SK-N-SH (cell line): ENCODE measurements around the gene ACTN4. TPM values are rescaled to one million over a fixed set of nuclear protein-coding genes. Genes with fewer than 3 reads are reported as not detected.

Experiments
- CTCF ChIA-PET: fragments of 300-600, 350-600 bp; formaldehyde crosslinking; extraction: SDS; loops from one replicate; lab custom pipeline; 2021; lab: Yijun Ruan, JAX
- POLR2A ChIA-PET: fragments of 350-600 bp; sonication (Branson Sonifier 250); formaldehyde crosslinking; extraction: SDS; loops from one replicate; lab custom pipeline; 2020; ENCODE audit warnings: antibody characterized with exemption, inconsistent platforms; lab: Yijun Ruan, JAX
- DNase-seq: peaks from one replicate; pipeline ENCODE4 v3.0.0; 2012
- H2AFZ ChIP-seq: fragments of 200-600 bp; sonication (generic); 2 replicates; pipeline ENCODE4 v1.8.1; 2016; ENCODE audit warnings: antibody characterized with exemption, mild to moderate bottlenecking, low read depth
- H3F3A ChIP-seq: fragments of 200-600 bp; sonication (generic); replicated peaks from 2 replicates; pipeline ENCODE3; 2016; ENCODE audit warnings: antibody characterized with exemption, mild to moderate bottlenecking; ENCODE audit not compliant: insufficient read depth
- H3K27ac ChIP-seq, 2 experiments: fragments of 200-500 bp in 1 of 2; fragments of 200-600 bp in 1 of 2; sonication (Bioruptor generic) in 1 of 2; sonication (generic), shearing (Covaris generic) in 1 of 2; 2 replicates each; pipeline versions ENCODE4 v1.5.1 to v1.6.1; 2014 to 2016; ENCODE audit warnings: low read depth in 2 of 2, inconsistent platforms in 1 of 2, low read length in 1 of 2, mild to moderate bottlenecking in 1 of 2, mixed read lengths in 1 of 2
- H3K27me3 ChIP-seq: fragments of 200-600 bp; sonication (generic), shearing (Covaris generic); 2 replicates; pipeline ENCODE4 v1.6.1; 2016; ENCODE audit warnings: mixed run types; ENCODE audit not compliant: insufficient read depth
- H3K36me3 ChIP-seq, 2 experiments: fragments of 200-500 bp in 1 of 2; fragments of 200-600 bp in 1 of 2; sonication (Bioruptor generic) in 1 of 2; sonication (generic) in 1 of 2; replicated peaks in 1 of 2; 2 replicates each; pipeline versions ENCODE3 to v1.5.1; 2014 to 2016; ENCODE audit warnings: low read length in 1 of 2, mild to moderate bottlenecking in 1 of 2; ENCODE audit not compliant: insufficient read depth in 2 of 2, control insufficient read depth in 1 of 2
- H3K4me1 ChIP-seq, 2 experiments: fragments of 200-500 bp in 1 of 2; fragments of 200-600 bp in 1 of 2; sonication (Bioruptor generic) in 1 of 2; sonication (generic), shearing (Covaris generic) in 1 of 2; 2 replicates each; pipeline versions ENCODE4 v1.5.1 to v1.6.1; 2014 to 2016; ENCODE audit warnings: low read depth in 1 of 2, low read length in 1 of 2, mixed run types in 1 of 2; ENCODE audit not compliant: insufficient read depth in 2 of 2, control insufficient read depth in 1 of 2
- H3K4me2 ChIP-seq: fragments of 200-600 bp; sonication (generic), shearing (Covaris generic); 2 replicates; pipeline ENCODE4 v1.6.1; 2017; ENCODE audit warnings: mixed run types
- H3K4me3 ChIP-seq, 2 experiments: fragments of 200-500 bp in 1 of 2; fragments of 200-600 bp in 1 of 2; sonication (Bioruptor generic) in 1 of 2; sonication (generic), shearing (Covaris generic) in 1 of 2; 2 replicates each; pipeline versions ENCODE4 v1.5.1 to v1.8.1; 2014 to 2016; ENCODE audit warnings: low read depth in 2 of 2, inconsistent platforms in 1 of 2, low read length in 1 of 2, mild to moderate bottlenecking in 1 of 2, mixed read lengths in 1 of 2, moderate library complexity in 1 of 2
- H3K79me2 ChIP-seq: fragments of 200-600 bp; sonication (generic); 2 replicates; pipeline ENCODE4 v1.8.1; 2017; ENCODE audit warnings: mild to moderate bottlenecking; ENCODE audit not compliant: insufficient read depth
- H3K9ac ChIP-seq: fragments of 200-600 bp; sonication (generic); 2 replicates; pipeline ENCODE4 v1.6.1; 2017; ENCODE audit warnings: mixed run types
- H3K9me2 ChIP-seq: fragments of 200-600 bp; sonication (generic); 2 replicates; pipeline ENCODE4 v1.6.1; 2017; ENCODE audit warnings: mixed run types
- H3K9me3 ChIP-seq: fragments of 200-600 bp; sonication (generic); 2 replicates; pipeline ENCODE4 v1.6.1; 2017; ENCODE audit warnings: mixed run types, mild to moderate bottlenecking, moderate library complexity
- H4K20me1 ChIP-seq: fragments of 200-600 bp; sonication (generic); 2 replicates; pipeline ENCODE4 v1.6.1; 2017; ENCODE audit warnings: mild to moderate bottlenecking, mixed run types; ENCODE audit not compliant: insufficient read depth
- CTCF ChIP-seq: fragments of 200-600 bp; sonication (generic); IDR thresholded peaks from 2 replicates; pipeline ENCODE4 v1.6.1; 2017; ENCODE audit warnings: antibody characterized with exemption, mild to moderate bottlenecking, moderate library complexity
- EP300 ChIP-seq, 2 experiments: IDR thresholded peaks; 2 replicates each; pipeline versions ENCODE4 v1.4.0 to v1.6.1; 2012; ENCODE audit warnings: borderline replicate concordance in 1 of 2, low read depth in 1 of 2, low read length in 1 of 2
- EZH2phosphoT487 ChIP-seq: fragments of 200-600 bp; sonication (generic); IDR thresholded peaks from 2 replicates; pipeline ENCODE4 v1.6.1; 2017; ENCODE audit warnings: low read depth, mixed run types, mild to moderate bottlenecking, antibody characterized with exemption, moderate library complexity, borderline replicate concordance
- GABPA ChIP-seq: IDR thresholded peaks from 2 replicates; pipeline ENCODE4 v1.4.0; 2012; ENCODE audit warnings: low read depth, mild to moderate bottlenecking
- JUND ChIP-seq: IDR thresholded peaks from 2 replicates; pipeline ENCODE4 v1.4.0; 2012
- MEF2A ChIP-seq: IDR thresholded peaks from 2 replicates; pipeline ENCODE4 v1.4.0; 2012; ENCODE audit warnings: low read depth, borderline replicate concordance
- NRF1 ChIP-seq: IDR thresholded peaks from 2 replicates; pipeline ENCODE4 v1.6.1; 2012; ENCODE audit warnings: low read depth, mild to moderate bottlenecking, low read length
- POLR2AphosphoS5 ChIP-seq: IDR thresholded peaks from 2 replicates; pipeline ENCODE4 v1.6.1; 2012; ENCODE audit warnings: low read depth, low read length
- RCOR1 ChIP-seq: fragments of 150-350 bp; IDR thresholded peaks from 2 replicates; pipeline ENCODE4 v1.6.1; 2017; ENCODE audit warnings: antibody characterized with exemption, low read length
- RXRA ChIP-seq: IDR thresholded peaks from 2 replicates; pipeline ENCODE4 v1.4.0; 2012; ENCODE audit warnings: low read depth, mild to moderate bottlenecking, borderline replicate concordance
- SIN3A ChIP-seq: IDR thresholded peaks from 2 replicates; pipeline ENCODE4 v1.6.1; 2012; ENCODE audit warnings: low read depth, mild to moderate bottlenecking, low read length, moderate library complexity, borderline replicate concordance
- USF1 ChIP-seq: IDR thresholded peaks from 2 replicates; pipeline ENCODE4 v1.4.0; 2012; ENCODE audit warnings: low read depth, borderline replicate concordance
- ZBTB33 ChIP-seq: IDR thresholded peaks from 2 replicates; pipeline ENCODE4 v1.4.0; 2012; ENCODE audit warnings: low read depth, borderline replicate concordance
- WGBS: methylation state at CpG from one replicate; pipeline ENCODE4 v1.1.6; 2017; ENCODE audit warnings: low lambda C conversion rate; 5-methylcytosine and 5-hydroxymethylcytosine counted together
- polyA plus RNA-seq, 3 experiments: library from polyadenylated mRNA; depleted of rRNA; stranded (reverse); fragments of >200 nt; gene quantifications; 2 replicates each; pipeline ENCODE4 v1.2.3, GENCODE V29; 2012
- TF ChIP-seq, protein P1 (sequence below): IDR thresholded peaks from 2 replicates; pipeline ENCODE4; 2012

Gene ACTN4
- polyA plus RNA-seq, 1 of the 3 experiments (the other 2 are of a cell fraction): 598 TPM

GRCh38 chr19:38666663-38667511 lies 19.4 kb downstream of the ACTN4 start:
- CTCF ChIA-PET: interaction anchor here (1.2 to 1.3 kb wide), 2 partner anchors 32 to 123 kb away, joined by 3 to 4 read pairs; no protein-coding TSS in a partner anchor
- TF ChIP-seq JUND (no peak), CTCF (no peak), MEF2A (no peak), ZBTB33 (no peak), USF1 (no peak), RCOR1 (no peak), NRF1 (no peak), POLR2AphosphoS5 (no peak), GABPA (0 out of 2 replicates have a peak, but pooled peaks have one; percentile 22), RXRA (no peak), EP300 (IDR thresholded peaks at IDR 0.05; ENCODE audit: borderline replicate concordance in 1 of 2, low read depth in 1 of 2, low read length in 1 of 2) (no peak), SIN3A (0 out of 2 replicates have a peak, but pooled peaks have one; percentile 14), EZH2phosphoT487 (no peak)
- TF ChIP-seq, protein P1, sequence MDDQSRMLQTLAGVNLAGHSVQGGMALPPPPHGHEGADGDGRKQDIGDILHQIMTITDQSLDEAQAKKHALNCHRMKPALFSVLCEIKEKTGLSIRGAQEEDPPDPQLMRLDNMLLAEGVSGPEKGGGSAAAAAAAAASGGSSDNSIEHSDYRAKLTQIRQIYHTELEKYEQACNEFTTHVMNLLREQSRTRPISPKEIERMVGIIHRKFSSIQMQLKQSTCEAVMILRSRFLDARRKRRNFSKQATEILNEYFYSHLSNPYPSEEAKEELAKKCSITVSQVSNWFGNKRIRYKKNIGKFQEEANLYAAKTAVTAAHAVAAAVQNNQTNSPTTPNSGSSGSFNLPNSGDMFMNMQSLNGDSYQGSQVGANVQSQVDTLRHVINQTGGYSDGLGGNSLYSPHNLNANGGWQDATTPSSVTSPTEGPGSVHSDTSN: no peak
- no peaks in the 10 kb centered on the region for H3K27me3 ChIP-seq
- POLR2A ChIA-PET: interaction anchor here (2.2 kb wide), 1 partner anchor 19 kb away, joined by 10 read pairs; the partner anchor contains the start of gene ACTN4
- peak overlapping the region; percentile 81 to 86 for H3K27ac ChIP-seq
- H2AFZ ChIP-seq: no peak overlapping the region
- peaks cover 69% of the 10 kb centered on the region for H4K20me1 ChIP-seq
- peak overlapping the region; percentile 48; the same call in 1 of the 2 replicates for H3K9ac ChIP-seq
- no peak for DNase-seq
- H3K79me2 ChIP-seq: peaks cover 100% of the 10 kb centered on the region
- H3F3A ChIP-seq: peaks cover 36% of the 10 kb centered on the region
- peaks cover 43 to 72% of the 10 kb centered on the region in 2 experiments for H3K4me1 ChIP-seq
- H3K4me3 ChIP-seq: peak overlapping the region in 1 of 2 experiments; percentile 7; a peak in 1 of 4 replicates
- 39% methylated on average over 10 of the region's 10 CpGs for WGBS
- peak overlapping the region; percentile 69 for H3K4me2 ChIP-seq
- no peaks in the 10 kb centered on the region for H3K9me2 ChIP-seq
- peaks cover 3 to 9% of the 10 kb centered on the region in 2 experiments for H3K36me3 ChIP-seq
- no peaks in the 10 kb centered on the region for H3K9me3 ChIP-seq
